Transverse colon (tissue), 4 donors: ENCODE measurements around the gene INTS12. TPM values are rescaled to one million over a fixed set of nuclear protein-coding genes. Genes with fewer than 3 reads are reported as not detected.

Source experiments
- DNase-seq: peaks from one replicate; pipeline ENCODE4 v3.0.0-alpha.2; 2019
- H3K27ac ChIP-seq, 4 donors: fragments of 200-600 bp; sonication (generic); 2 replicates each; pipeline ENCODE4 v1.5.1; 2016 to 2018; ENCODE audit warnings: inconsistent platforms in 4 of 4
- H3K27me3 ChIP-seq: fragments of 200-600 bp; sonication (generic); 2 replicates; pipeline ENCODE4 v1.5.1; 2017; ENCODE audit warnings: inconsistent platforms
- H3K36me3 ChIP-seq, 4 donors: fragments of 200-600 bp; sonication (generic); 2 replicates each; pipeline ENCODE4 v1.5.1; 2017 to 2019; ENCODE audit warnings: inconsistent platforms in 4 of 4
- H3K4me1 ChIP-seq, 4 donors: fragments of 200-600 bp; sonication (generic); 2 replicates each; pipeline ENCODE4 v1.5.1; 2017 to 2020; ENCODE audit warnings: inconsistent platforms in 4 of 4
- H3K4me3 ChIP-seq, 4 donors: fragments of 200-600 bp; sonication (generic); 1 replicate in 1 of 4; 2 replicates in 3 of 4; pipeline versions ENCODE4 v1.5.1 to v1.6.1; 2017 to 2019; ENCODE audit warnings: inconsistent platforms in 4 of 4
- H3K9me3 ChIP-seq, 2 donors: fragments of 200-600 bp; sonication (generic); 2 replicates each; pipeline ENCODE4 v1.5.1; 2017 to 2019; ENCODE audit warnings: inconsistent platforms in 2 of 2
- EP300 ChIP-seq: sonication (generic); formaldehyde crosslinking; IDR thresholded peaks from one replicate; pipeline ENCODE4 v1.6.1; 2017; ENCODE audit warnings: antibody characterized with exemption, low read depth
- POLR2A ChIP-seq: fragments of 450-650 bp; IDR thresholded peaks from one replicate; pipeline ENCODE4 v1.6.1; 2016; ENCODE audit warnings: antibody characterized with exemption, mild to moderate bottlenecking, moderate library complexity
- POLR2AphosphoS5 ChIP-seq, 3 donors: sonication (generic); formaldehyde crosslinking; IDR thresholded peaks; one replicate each; pipeline ENCODE4 v1.6.1; 2016; ENCODE audit warnings: antibody characterized with exemption in 3 of 3
- WGBS, 2 donors: methylation state at CpG; one replicate each; pipeline ENCODE4 v1.1.5; 2018; ENCODE audit warnings: low coverage in 1 of 2; 5-methylcytosine and 5-hydroxymethylcytosine counted together
- in situ Hi-C, 4 donors: fragments of 200-750 bp; cut with MboI; loops; one replicate each; pipeline versions ENCODE4 v1.15.0 to v1.15.1; 2017; ENCODE audit warnings: low sequenced_read_pairs in 3 of 4, low pct_ligation_motif_present in 1 of 4, low pct_unique_long_range_greater_than_20kb in 1 of 4
- intact Hi-C: fragments of 100-400 bp; cut with DNase I; formaldehyde crosslinking; loops from one replicate; pipeline ENCODE4 v1.15.1; 2023; ENCODE audit warnings: low total_unique reads
- total RNA-seq, 4 donors: library from RNA; depleted of rRNA; stranded (reverse); fragments of >200 nt; gene quantifications; one replicate each; pipeline ENCODE4 v1.1.0, GENCODE V29; 2016
- TF ChIP-seq, protein P1 (sequence below), 5 experiments: fragments of 200-600 bp in 3 of 5; fragments of 450-650 bp in 2 of 5; sonication (generic) in 3 of 5; IDR thresholded peaks; 1 replicate in 2 of 5; 2 replicates in 3 of 5; pipeline ENCODE4 v1.5.1; 2016 to 2017; ENCODE audit warnings: antibody characterized with exemption in 5 of 5, inconsistent platforms in 3 of 5, mild to moderate bottlenecking in 2 of 5, moderate library complexity in 1 of 5

Gene INTS12
- total RNA-seq, 4 donors from 2014 or later: 4.5 to 37.0 (median 22.0) TPM

DNA sequence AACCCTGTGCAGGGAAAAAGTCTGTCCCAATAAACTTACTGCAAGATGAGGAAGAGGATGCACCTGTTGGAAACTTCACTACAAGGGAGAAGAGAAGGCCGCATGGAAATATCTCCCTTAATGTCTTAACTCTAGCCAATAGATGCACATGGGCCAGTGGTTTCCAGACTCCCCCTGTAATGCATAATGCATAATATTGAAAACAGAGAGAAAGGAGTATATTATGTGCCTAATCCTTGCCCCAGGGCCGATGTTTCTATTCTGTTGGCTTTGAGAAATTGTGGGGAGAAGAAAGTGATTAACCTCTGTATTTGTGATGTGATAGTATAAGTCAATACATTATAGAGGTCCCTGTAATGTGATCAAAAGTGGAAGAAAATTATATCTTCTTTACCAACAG lies 37.2 kb downstream of the INTS12 start:
- in situ Hi-C loops (loop anchor here in 1 of 4 donors (25.0 kb wide), 1 partner anchor 159 kb away; no protein-coding TSS in a partner anchor), intact Hi-C loops (no loop called here)
- peaks cover 0 to 5% (median 0%) of the 10 kb centered on the region in 4 donors for H3K4me1 ChIP-seq
- no peak overlapping the region for H3K4me3 ChIP-seq
- TF ChIP-seq POLR2AphosphoS5 (IDR thresholded peaks at IDR 0.05): no peak
- no peak for TF ChIP-seq EP300
- TF ChIP-seq POLR2A: no peak
- TF ChIP-seq, protein P1, sequence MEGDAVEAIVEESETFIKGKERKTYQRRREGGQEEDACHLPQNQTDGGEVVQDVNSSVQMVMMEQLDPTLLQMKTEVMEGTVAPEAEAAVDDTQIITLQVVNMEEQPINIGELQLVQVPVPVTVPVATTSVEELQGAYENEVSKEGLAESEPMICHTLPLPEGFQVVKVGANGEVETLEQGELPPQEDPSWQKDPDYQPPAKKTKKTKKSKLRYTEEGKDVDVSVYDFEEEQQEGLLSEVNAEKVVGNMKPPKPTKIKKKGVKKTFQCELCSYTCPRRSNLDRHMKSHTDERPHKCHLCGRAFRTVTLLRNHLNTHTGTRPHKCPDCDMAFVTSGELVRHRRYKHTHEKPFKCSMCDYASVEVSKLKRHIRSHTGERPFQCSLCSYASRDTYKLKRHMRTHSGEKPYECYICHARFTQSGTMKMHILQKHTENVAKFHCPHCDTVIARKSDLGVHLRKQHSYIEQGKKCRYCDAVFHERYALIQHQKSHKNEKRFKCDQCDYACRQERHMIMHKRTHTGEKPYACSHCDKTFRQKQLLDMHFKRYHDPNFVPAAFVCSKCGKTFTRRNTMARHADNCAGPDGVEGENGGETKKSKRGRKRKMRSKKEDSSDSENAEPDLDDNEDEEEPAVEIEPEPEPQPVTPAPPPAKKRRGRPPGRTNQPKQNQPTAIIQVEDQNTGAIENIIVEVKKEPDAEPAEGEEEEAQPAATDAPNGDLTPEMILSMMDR (IDR thresholded peaks at IDR 0.05): no peak
- no peaks in the 10 kb centered on the region for H3K27me3 ChIP-seq
- no peak overlapping the region for H3K27ac ChIP-seq
- no peak for DNase-seq
- H3K36me3 ChIP-seq: no peaks in the 10 kb centered on the region
- 88 to 89% methylated on average over 1 to 2 of the region's 2 CpGs for WGBS, 2 donors
- no peaks in the 10 kb centered on the region for H3K9me3 ChIP-seq

- in situ Hi-C loops (loop anchor here in 1 of 4 donors (25.0 kb wide), 1 partner anchor 158 kb away; no protein-coding TSS in a partner anchor), intact Hi-C loops (no loop called here)
- TF ChIP-seq POLR2AphosphoS5 (IDR thresholded peaks at IDR 0.05): no peak
- TF ChIP-seq, protein P1 (IDR thresholded peaks at IDR 0.05): no peak
- no peak for TF ChIP-seq EP300
- TF ChIP-seq POLR2A: no peak
- no peaks in the 10 kb centered on the region for H3K27me3 ChIP-seq
- no peaks in the 10 kb centered on the region for H3K9me3 ChIP-seq
- no peak overlapping the region for H3K27ac ChIP-seq
- H3K36me3 ChIP-seq: no peaks in the 10 kb centered on the region
- no peak overlapping the region for H3K4me3 ChIP-seq
- DNase-seq: no peak
- H3K4me1 ChIP-seq: peaks cover 0 to 5% (median 0%) of the 10 kb centered on the region in 4 donors
Observed at GRCh38 chr4:105670684-105671083, 37.8 kb downstream of the INTS12 start.

- no peak overlapping the region for H3K27ac ChIP-seq
- H3K4me3 ChIP-seq: no peak overlapping the region
- in situ Hi-C loops (loop anchor here in 2 of 4 donors (10.0 to 25.0 kb wide), 2 partner anchors 142 to 154 kb away; no protein-coding TSS in a partner anchor), intact Hi-C loops (no loop called here)
- no peaks in the 10 kb centered on the region for H3K9me3 ChIP-seq
- 28 to 55% methylated on average over 2 to 5 of the region's 5 CpGs for WGBS, 2 donors
- no peaks in the 10 kb centered on the region for H3K36me3 ChIP-seq
- TF ChIP-seq POLR2A (no peak), POLR2AphosphoS5 (IDR thresholded peaks at IDR 0.05) (no peak), EP300 (no peak)
- TF ChIP-seq, protein P1 (IDR thresholded peaks at IDR 0.05): peak in 2 of 5 experiments; percentile 22 to 23
- peaks cover 0 to 5% (median 0%) of the 10 kb centered on the region in 4 donors for H3K4me1 ChIP-seq
- no peaks in the 10 kb centered on the region for H3K27me3 ChIP-seq
- DNase-seq: no peak
Observed at GRCh38 chr4:105666693-105667092, 41.8 kb downstream of the INTS12 start.

DNA sequence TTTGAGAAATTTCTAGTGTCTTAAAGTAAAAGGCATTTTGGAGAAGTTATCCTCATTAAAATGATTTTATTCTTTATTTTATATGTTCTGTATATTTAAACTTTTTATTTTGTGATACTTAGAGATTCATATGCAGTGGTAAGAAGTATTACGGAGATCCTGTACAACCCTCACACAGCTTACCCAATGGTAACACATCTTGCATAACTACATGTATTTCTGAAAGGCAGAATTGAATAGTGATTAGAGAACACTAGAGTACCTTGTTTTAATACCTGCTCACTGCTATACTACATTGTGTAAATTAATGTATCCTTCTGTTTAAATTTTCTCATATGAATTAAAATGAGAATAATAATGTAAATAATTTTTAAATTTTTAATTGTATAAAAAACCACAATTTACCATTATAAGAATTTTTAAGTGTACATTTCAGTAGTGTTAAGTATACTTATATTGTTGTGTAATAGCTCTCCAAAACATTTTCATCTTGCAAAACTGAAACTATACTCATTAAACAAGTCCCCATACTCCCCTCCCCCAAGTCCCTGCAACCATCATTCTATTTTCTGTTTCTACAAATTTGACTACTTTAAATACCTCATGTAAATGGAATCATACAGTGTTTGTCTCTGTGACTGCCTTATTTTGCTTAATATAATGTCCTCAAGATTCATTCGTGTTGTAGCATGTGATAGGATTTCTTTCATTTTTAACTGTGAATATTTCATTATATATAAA lies 45.4 kb downstream of the INTS12 start:
- no peak for TF ChIP-seq POLR2AphosphoS5 (IDR thresholded peaks at IDR 0.05)
- no peaks in the 10 kb centered on the region for H3K9me3 ChIP-seq
- no peak overlapping the region for H3K4me3 ChIP-seq
- H3K36me3 ChIP-seq: no peaks in the 10 kb centered on the region
- intact Hi-C loops (no loop called here), in situ Hi-C loops (loop anchor here in 2 of 4 donors (10.0 to 25.0 kb wide), 2 partner anchors 138 to 151 kb away; no protein-coding TSS in a partner anchor)
- no peaks in the 10 kb centered on the region for H3K4me1 ChIP-seq
- no peak overlapping the region for H3K27ac ChIP-seq
- WGBS, 2 donors: 64 to 92% methylated on average over 2 of the region's 2 CpGs
- H3K27me3 ChIP-seq: no peaks in the 10 kb centered on the region
- DNase-seq: no peak
